Hepatocyte (in vitro differentiated cells): ENCODE results near the gene ZIC1.

Experiments
- CTCF ChIP-seq: fragments of 200-600 bp; sonication (generic); IDR thresholded peaks from 2 replicates; pipeline ENCODE4 v1.5.1; 2016; ENCODE audit warnings: antibody characterized with exemption, mild to moderate bottlenecking; ENCODE audit not compliant: poor library complexity
- EZH2 ChIP-seq: fragments of 200-600 bp; sonication (generic); IDR thresholded peaks from 2 replicates; pipeline ENCODE4 v1.6.1; 2016; ENCODE audit warnings: antibody characterized with exemption, mild to moderate bottlenecking, borderline replicate concordance
- EZH2phosphoT487 ChIP-seq: fragments of 200-600 bp; sonication (generic); IDR thresholded peaks from one replicate; pipeline ENCODE4 v1.6.1; 2018; ENCODE audit warnings: antibody characterized with exemption, mild to moderate bottlenecking, low read depth, moderate library complexity; ENCODE audit not compliant: unreplicated experiment, severe bottlenecking

GRCh38 chr3:147373301-147373700 is 35.9 kb upstream of the ZIC1 start:
- TF ChIP-seq CTCF = no peak
- no peak for TF ChIP-seq EZH2phosphoT487
- TF ChIP-seq EZH2 = no peak
